Neural cell (in vitro differentiated cells): ENCODE measurements around the gene EFCAB13. TPM values are rescaled to one million over a fixed set of nuclear protein-coding genes. Genes with fewer than 3 reads are reported as not detected.

ENCODE experiments used
- H2AFZ ChIP-seq: fragments of 200-600, 300-800 bp; sonication (generic), shearing (Covaris generic); 2 replicates; pipeline ENCODE4 v1.6.0; 2014; ENCODE audit warnings: low read depth, mild to moderate bottlenecking, antibody characterized with exemption, low read length, moderate library complexity
- H3F3A ChIP-seq: fragments of 200-600 bp; shearing (Covaris generic); 2 replicates; pipeline ENCODE4 v1.6.1; 2016; ENCODE audit warnings: mild to moderate bottlenecking, moderate library complexity, mixed read lengths, antibody characterized with exemption, low read length; ENCODE audit not compliant: insufficient read depth, poor library complexity, severe bottlenecking
- H3K27ac ChIP-seq: fragments of 200-600, 300-800 bp; sonication (generic), shearing (Covaris generic); 2 replicates; pipeline ENCODE4 v1.5.1; 2014; ENCODE audit warnings: mild to moderate bottlenecking, low read length, moderate library complexity
- H3K27me3 ChIP-seq: fragments of 300-800, 200-600 bp; sonication (generic), shearing (Covaris generic); 2 replicates; pipeline ENCODE4 v1.6.0; 2014; ENCODE audit warnings: mild to moderate bottlenecking, low read depth, low read length, moderate library complexity; ENCODE audit not compliant: insufficient read depth
- H3K36me3 ChIP-seq: fragments of 300-800, 200-600 bp; sonication (generic), shearing (Covaris generic); 2 replicates; pipeline ENCODE4 v1.5.1; 2014; ENCODE audit warnings: mild to moderate bottlenecking, antibody characterized with exemption, low read length, moderate library complexity; ENCODE audit not compliant: insufficient read depth
- H3K4me2 ChIP-seq: fragments of 300-800, 200-600 bp; sonication (generic), shearing (Covaris generic); 2 replicates; pipeline ENCODE4 v1.6.0; 2014; ENCODE audit warnings: mild to moderate bottlenecking, low read length
- H3K4me3 ChIP-seq: fragments of 300-800, 200-600 bp; sonication (generic), shearing (Covaris generic); 2 replicates; pipeline ENCODE4 v1.5.1; 2014; ENCODE audit warnings: mild to moderate bottlenecking, low read length, moderate library complexity
- H3K79me2 ChIP-seq: fragments of 200-600 bp; shearing (Covaris generic); replicated peaks from 2 replicates; pipeline ENCODE4 v1.6.0; 2014; ENCODE audit warnings: mild to moderate bottlenecking, low read length, moderate library complexity; ENCODE audit not compliant: insufficient read depth
- H3K9ac ChIP-seq: fragments of 300-800, 200-600 bp; sonication (generic), shearing (Covaris generic); 2 replicates; pipeline ENCODE4 v1.6.1; 2016; ENCODE audit warnings: mild to moderate bottlenecking, low read length, mixed read lengths
- H3K9me2 ChIP-seq: fragments of 200-600 bp; shearing (Covaris generic); 2 replicates; pipeline ENCODE4 v1.6.1; 2016; ENCODE audit warnings: mild to moderate bottlenecking, low read length, mixed read lengths; ENCODE audit not compliant: insufficient read depth
- H3K9me3 ChIP-seq: fragments of 200-600, 300-800 bp; sonication (generic), shearing (Covaris generic); 2 replicates; pipeline ENCODE4 v1.6.1; 2016; ENCODE audit warnings: mild to moderate bottlenecking, mixed run types, low read length, moderate library complexity, mixed read lengths
- H4K20me1 ChIP-seq: fragments of 200-600 bp; shearing (Covaris generic); 2 replicates; pipeline ENCODE4 v1.6.1; 2016; ENCODE audit warnings: mild to moderate bottlenecking, mixed run types; ENCODE audit not compliant: insufficient read depth
- EP300 ChIP-seq: fragments of 450-650 bp; conservative IDR thresholded peaks from 2 replicates; pipeline ENCODE4 v1.6.1; 2014; ENCODE audit warnings: antibody characterized with exemption, mild to moderate bottlenecking, moderate library complexity; ENCODE audit not compliant: poor library complexity, severe bottlenecking
- EZH2 ChIP-seq: fragments of 200-600, 300-800 bp; shearing (Covaris generic), sonication (generic); IDR thresholded peaks from 2 replicates; pipeline ENCODE4 v1.6.1; 2014; ENCODE audit warnings: antibody characterized with exemption, low read length, borderline replicate concordance, mild to moderate bottlenecking; ENCODE audit not compliant: insufficient read depth, poor library complexity, severe bottlenecking
- MXI1 ChIP-seq: fragments of 450-650 bp; conservative IDR thresholded peaks from 2 replicates; pipeline ENCODE4 v1.6.1; 2014; ENCODE audit warnings: antibody characterized with exemption, mild to moderate bottlenecking; ENCODE audit not compliant: poor library complexity, severe bottlenecking
- POLR2AphosphoS5 ChIP-seq: IDR thresholded peaks from 2 replicates; pipeline ENCODE4 v1.6.1; 2012
- RAD21 ChIP-seq: fragments of 450-650 bp; conservative IDR thresholded peaks from 2 replicates; pipeline ENCODE4 v1.6.1; 2014; ENCODE audit warnings: antibody characterized with exemption, mild to moderate bottlenecking, moderate library complexity
- SMC3 ChIP-seq: fragments of 450-650 bp; conservative IDR thresholded peaks from 2 replicates; pipeline ENCODE4 v1.6.1; 2014; ENCODE audit warnings: antibody characterized with exemption, mild to moderate bottlenecking, moderate library complexity; ENCODE audit not compliant: poor library complexity
- TAF1 ChIP-seq: IDR thresholded peaks from 2 replicates; pipeline ENCODE4 v1.6.1; 2012; ENCODE audit warnings: low read depth
- polyA plus RNA-seq: library from polyadenylated mRNA; depleted of rRNA; stranded (reverse); fragments of >200 nt; gene quantifications from 2 replicates; pipeline ENCODE4 v1.2.3, GENCODE V29; 2014
- TF ChIP-seq, protein P1 (sequence below): IDR thresholded peaks from 2 replicates; pipeline ENCODE4 v1.6.1; 2012; ENCODE audit warnings: borderline replicate concordance
- TF ChIP-seq, protein P2 (sequence below): fragments of 450-650 bp; IDR thresholded peaks from 2 replicates; pipeline ENCODE4 v1.5.1; 2014; ENCODE audit warnings: antibody characterized with exemption, mild to moderate bottlenecking, moderate library complexity; ENCODE audit not compliant: poor library complexity, severe bottlenecking

EFCAB13 gene
- polyA plus RNA-seq, 1 donor from 2014 or later = 2.2 TPM

DNA sequence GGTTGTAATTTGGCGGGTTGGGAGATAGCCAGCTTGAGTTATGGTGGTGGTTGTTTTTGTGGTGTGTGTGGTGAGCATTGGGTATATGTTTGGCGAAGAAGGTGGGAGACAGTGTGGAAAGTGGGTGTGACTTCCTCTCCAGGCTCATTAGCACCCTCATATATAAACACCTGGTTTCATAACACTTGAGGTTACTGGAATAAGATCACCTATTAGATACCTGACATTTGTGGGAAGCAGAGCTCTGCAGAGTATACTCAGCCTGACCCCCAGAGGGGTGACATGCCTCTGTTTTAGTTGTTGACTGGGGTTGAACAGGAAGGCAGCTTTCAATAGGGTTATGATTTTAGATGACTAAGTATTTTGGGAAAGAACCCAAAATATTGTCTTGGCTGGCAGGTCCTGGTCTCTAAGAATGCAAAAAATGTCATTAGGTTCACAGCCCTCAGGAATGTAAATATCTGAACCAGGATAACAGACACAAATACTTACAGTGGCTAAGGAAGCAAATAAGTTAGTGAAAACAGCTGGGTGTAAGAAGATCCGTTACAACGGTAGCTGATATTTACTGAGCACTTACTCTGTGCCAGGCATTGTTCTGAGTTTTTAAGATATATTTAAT, 18.3 kb upstream of the EFCAB13 start:
- Histone ChIP-seq H4K20me1 (no peaks in the 10 kb centered on the region), H2AFZ (no peak overlapping the region), H3K36me3 (no peaks in the 10 kb centered on the region), H3K27ac (no peak overlapping the region), H3K9me3 (peaks cover 2% of the 10 kb centered on the region), H3K27me3 (no peaks in the 10 kb centered on the region), H3K79me2 (no peaks in the 10 kb centered on the region), H3K4me3 (no peak overlapping the region), H3K9ac (no peak overlapping the region), H3F3A (no peaks in the 10 kb centered on the region), H3K4me2 (no peak overlapping the region), H3K9me2 (no peaks in the 10 kb centered on the region)
- no peak for TF ChIP-seq EZH2
- no peak for TF ChIP-seq RAD21
- TF ChIP-seq POLR2AphosphoS5 = no peak
- TF ChIP-seq, protein P1, sequence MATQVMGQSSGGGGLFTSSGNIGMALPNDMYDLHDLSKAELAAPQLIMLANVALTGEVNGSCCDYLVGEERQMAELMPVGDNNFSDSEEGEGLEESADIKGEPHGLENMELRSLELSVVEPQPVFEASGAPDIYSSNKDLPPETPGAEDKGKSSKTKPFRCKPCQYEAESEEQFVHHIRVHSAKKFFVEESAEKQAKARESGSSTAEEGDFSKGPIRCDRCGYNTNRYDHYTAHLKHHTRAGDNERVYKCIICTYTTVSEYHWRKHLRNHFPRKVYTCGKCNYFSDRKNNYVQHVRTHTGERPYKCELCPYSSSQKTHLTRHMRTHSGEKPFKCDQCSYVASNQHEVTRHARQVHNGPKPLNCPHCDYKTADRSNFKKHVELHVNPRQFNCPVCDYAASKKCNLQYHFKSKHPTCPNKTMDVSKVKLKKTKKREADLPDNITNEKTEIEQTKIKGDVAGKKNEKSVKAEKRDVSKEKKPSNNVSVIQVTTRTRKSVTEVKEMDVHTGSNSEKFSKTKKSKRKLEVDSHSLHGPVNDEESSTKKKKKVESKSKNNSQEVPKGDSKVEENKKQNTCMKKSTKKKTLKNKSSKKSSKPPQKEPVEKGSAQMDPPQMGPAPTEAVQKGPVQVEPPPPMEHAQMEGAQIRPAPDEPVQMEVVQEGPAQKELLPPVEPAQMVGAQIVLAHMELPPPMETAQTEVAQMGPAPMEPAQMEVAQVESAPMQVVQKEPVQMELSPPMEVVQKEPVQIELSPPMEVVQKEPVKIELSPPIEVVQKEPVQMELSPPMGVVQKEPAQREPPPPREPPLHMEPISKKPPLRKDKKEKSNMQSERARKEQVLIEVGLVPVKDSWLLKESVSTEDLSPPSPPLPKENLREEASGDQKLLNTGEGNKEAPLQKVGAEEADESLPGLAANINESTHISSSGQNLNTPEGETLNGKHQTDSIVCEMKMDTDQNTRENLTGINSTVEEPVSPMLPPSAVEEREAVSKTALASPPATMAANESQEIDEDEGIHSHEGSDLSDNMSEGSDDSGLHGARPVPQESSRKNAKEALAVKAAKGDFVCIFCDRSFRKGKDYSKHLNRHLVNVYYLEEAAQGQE = no peak

GRCh38 chr17:47310186-47310733, 13.5 kb upstream of the EFCAB13 start:
- H2AFZ ChIP-seq = no peak overlapping the region
- H3K9ac ChIP-seq = no peak overlapping the region
- H3K9me2 ChIP-seq = no peaks in the 10 kb centered on the region
- no peak overlapping the region for H3K4me2 ChIP-seq
- no peaks in the 10 kb centered on the region for H3K79me2 ChIP-seq
- no peaks in the 10 kb centered on the region for H3K9me3 ChIP-seq
- no peaks in the 10 kb centered on the region for H3K27me3 ChIP-seq
- no peak overlapping the region for H3K27ac ChIP-seq
- no peak for TF ChIP-seq RAD21
- TF ChIP-seq POLR2AphosphoS5 = no peak
- TF ChIP-seq SMC3 = no peak
- TF ChIP-seq, protein P2, sequence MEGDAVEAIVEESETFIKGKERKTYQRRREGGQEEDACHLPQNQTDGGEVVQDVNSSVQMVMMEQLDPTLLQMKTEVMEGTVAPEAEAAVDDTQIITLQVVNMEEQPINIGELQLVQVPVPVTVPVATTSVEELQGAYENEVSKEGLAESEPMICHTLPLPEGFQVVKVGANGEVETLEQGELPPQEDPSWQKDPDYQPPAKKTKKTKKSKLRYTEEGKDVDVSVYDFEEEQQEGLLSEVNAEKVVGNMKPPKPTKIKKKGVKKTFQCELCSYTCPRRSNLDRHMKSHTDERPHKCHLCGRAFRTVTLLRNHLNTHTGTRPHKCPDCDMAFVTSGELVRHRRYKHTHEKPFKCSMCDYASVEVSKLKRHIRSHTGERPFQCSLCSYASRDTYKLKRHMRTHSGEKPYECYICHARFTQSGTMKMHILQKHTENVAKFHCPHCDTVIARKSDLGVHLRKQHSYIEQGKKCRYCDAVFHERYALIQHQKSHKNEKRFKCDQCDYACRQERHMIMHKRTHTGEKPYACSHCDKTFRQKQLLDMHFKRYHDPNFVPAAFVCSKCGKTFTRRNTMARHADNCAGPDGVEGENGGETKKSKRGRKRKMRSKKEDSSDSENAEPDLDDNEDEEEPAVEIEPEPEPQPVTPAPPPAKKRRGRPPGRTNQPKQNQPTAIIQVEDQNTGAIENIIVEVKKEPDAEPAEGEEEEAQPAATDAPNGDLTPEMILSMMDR = no peak
- no peak for TF ChIP-seq EZH2
- TF ChIP-seq EP300 = no peak
- TF ChIP-seq, protein P1 = no peak
- TF ChIP-seq TAF1 = no peak
- TF ChIP-seq MXI1 = no peak
- H3F3A ChIP-seq = no peaks in the 10 kb centered on the region
- no peaks in the 10 kb centered on the region for H3K36me3 ChIP-seq
- H3K4me3 ChIP-seq = no peak overlapping the region
- no peaks in the 10 kb centered on the region for H4K20me1 ChIP-seq
